HG03064 (cell line): ENCODE results near the gene L1CAM.

Experiments
- ATAC-seq: cut with Tn5 transposase; IDR thresholded peaks from one replicate; pipeline ENCODE4 v1.9.1; 2021; ENCODE audit warnings: low read depth; ENCODE audit not compliant: unreplicated experiment

Gene L1CAM

GRCh38 chrX:153813161-153813560 is 72.8 kb downstream of the L1CAM start:
- ATAC-seq: no peak

- ATAC-seq: no peak
These were observed 73.8 kb downstream of the L1CAM start for GRCh38 chrX:153812220-153812619.
